IgD-negative memory B cell (primary cell): Measurements from ENCODE around the gene C9orf50. TPM values are rescaled to one million over a fixed set of nuclear protein-coding genes. Genes with fewer than 3 reads are reported as not detected.
"Not testable (repeated sequence)": the region's sequence is repeated elsewhere in the genome, so short reads cannot be mapped to it uniquely, and the experiment has no call there.

ENCODE experiments used
- H3K27ac Mint-ChIP-seq, 3 donors: one replicate each; pipeline ENCODE4 v1.8.0; 2020 to 2022; ENCODE audit warnings: mild to moderate bottlenecking in 3 of 3, mixed read lengths in 3 of 3, moderate library complexity in 1 of 3
- H3K27me3 Mint-ChIP-seq: one replicate; pipeline ENCODE4 v1.8.0; 2021; ENCODE audit warnings: mixed read lengths
- H3K36me3 Mint-ChIP-seq: one replicate; pipeline ENCODE4 v1.8.0; 2020; ENCODE audit warnings: mild to moderate bottlenecking, mixed read lengths
- H3K4me1 Mint-ChIP-seq, 3 donors: one replicate each; pipeline ENCODE4 v1.8.0; 2020 to 2022; ENCODE audit warnings: mixed read lengths in 3 of 3, mild to moderate bottlenecking in 1 of 3
- H3K4me3 Mint-ChIP-seq, 4 donors: one replicate each; pipeline ENCODE4 v1.8.0; 2020 to 2022; ENCODE audit warnings: mild to moderate bottlenecking in 4 of 4, mixed read lengths in 4 of 4, moderate library complexity in 3 of 4
- H3K9me3 Mint-ChIP-seq, 3 donors: one replicate each; pipeline ENCODE4 v1.8.0; 2020 to 2021; ENCODE audit warnings: mixed read lengths in 3 of 3, mild to moderate bottlenecking in 1 of 3
- polyA plus RNA-seq: library from polyadenylated mRNA; unstranded; fragments of 300-500 nt; fragmentation: Illumina TruSeq; gene quantifications from one replicate; pipeline ENCODE4 v1.2.3, GENCODE V29; 2021

The C9orf50 gene
- polyA plus RNA-seq, 1 donor from 2014 or later, result not detected

DNA sequence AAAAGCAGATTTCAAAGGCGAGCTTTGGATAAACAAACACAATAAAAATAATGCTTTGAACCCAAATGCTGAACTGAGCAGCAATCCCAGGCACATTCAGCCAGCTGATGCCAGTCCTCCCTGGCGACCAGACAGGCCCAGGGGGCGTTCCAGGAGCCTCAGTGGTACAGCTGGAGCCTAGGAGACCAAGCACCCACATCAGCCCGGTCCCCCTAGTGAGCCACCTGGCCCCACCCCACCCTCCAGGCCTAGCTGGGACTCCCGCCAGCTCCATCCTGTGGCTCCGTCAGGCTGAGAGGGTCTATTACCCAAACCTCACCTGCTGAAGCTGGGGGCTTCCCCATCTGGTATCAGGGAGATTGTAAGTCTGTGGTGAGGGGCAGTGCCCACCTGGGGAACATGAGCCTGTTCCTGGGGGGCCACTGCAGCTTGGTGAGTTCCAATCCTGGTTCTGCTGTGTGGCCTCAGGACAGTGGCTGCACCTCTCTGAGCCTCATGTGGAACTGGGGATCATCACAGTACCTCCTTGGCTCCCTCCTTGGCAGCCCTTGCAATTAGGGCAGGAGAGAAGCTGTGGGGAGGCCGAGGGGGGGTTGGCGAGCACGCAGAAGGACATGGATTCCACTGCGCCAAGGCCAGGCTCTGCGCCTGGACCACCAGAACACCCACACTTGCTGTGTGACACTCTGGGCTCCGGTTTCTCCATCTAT lies 16.7 kb downstream of the C9orf50 start:
- Mint-ChIP-seq H3K4me3 (no peak overlapping the region), H3K9me3 (no peaks in the 10 kb centered on the region), H3K27me3 (peaks cover 12% of the 10 kb centered on the region), H3K27ac (no peak overlapping the region), H3K36me3 (no peaks in the 10 kb centered on the region), H3K4me1 (peaks cover 3 to 8% (median 6%) of the 10 kb centered on the region in 3 donors)

DNA sequence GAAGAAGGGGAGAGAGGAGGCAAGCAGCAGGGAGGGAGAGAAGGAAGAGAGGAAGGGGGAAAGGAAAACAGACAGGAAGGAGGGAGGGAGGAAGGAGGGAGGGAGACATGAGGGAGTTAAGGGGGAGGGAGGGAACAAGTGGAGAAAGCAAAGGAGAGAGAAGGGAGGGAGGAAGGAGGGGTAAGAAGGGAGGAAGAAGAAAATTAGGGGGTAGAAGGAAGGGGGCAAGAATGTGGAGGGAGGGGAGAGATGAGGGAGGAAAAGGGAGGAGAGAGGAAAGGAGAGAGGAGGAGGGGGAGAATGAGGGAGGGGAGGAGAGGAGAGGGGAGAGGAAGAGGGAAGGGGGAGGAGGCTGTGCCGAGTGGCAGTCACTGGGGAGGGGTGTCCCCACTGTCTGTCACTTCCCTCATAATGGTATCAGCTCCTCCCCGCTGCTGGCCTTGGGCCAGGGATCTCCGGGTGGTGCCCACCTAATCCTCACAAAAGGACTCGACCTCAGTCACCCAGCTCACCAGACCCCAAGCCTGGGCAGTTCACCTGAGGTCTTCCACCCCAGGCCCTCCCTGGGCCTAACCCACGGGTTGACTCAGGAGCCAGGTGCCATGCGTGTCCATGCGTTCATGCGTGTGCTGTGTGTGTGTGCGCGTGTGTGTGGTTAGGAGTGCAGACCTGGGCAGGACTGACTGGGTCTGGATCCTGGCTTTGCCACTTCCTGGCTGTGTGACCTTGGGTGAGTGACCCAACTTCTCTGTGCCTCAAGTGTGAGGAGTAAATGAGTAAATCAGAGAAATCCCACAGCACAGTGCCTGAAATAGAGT lies 18.1 kb downstream of the C9orf50 start:
- peaks cover 25% of the 10 kb centered on the region for H3K27me3 Mint-ChIP-seq
- peak overlapping the region in 1 of 3 donors; percentile 45 for H3K27ac Mint-ChIP-seq
- H3K4me1 Mint-ChIP-seq, result peaks cover 3 to 13% (median 12%) of the 10 kb centered on the region in 3 donors
- no peaks in the 10 kb centered on the region for H3K36me3 Mint-ChIP-seq
- no peak overlapping the region for H3K4me3 Mint-ChIP-seq
- H3K9me3 Mint-ChIP-seq, result no peaks in the 10 kb centered on the region

DNA sequence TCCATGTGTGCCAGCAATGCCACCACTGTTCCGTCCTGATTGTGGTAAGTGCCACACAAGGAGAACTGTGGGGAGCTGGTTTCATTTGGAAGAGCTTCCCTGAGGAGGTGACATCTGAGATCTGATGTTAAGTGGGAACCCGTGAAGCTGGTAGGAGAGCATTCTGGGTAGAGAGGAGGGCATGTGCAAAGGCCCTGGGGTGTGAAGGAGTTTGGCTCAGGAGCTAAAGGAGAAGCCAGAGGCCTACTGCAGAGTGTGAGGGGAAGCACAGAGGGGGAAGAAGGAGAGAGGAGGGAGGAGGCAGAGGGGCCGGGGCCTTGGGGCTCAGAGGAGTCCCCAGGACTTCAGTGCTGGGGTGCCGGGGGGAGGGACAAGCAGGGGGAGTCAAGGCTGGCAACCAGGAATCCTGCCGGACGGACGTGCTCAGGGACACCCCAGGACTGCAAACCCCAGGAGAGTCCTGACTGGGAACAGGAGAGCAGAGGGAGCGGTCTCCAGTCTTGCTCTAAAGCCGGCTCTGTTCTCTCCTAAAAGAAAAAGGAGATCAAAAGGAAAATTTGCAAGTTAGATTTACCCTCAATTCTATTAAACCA lies 19.7 kb downstream of the C9orf50 start:
- Mint-ChIP-seq H3K27me3 (peaks cover 34% of the 10 kb centered on the region), H3K4me1 (peaks cover 0 to 9% (median 7%) of the 10 kb centered on the region in 3 donors), H3K4me3 (no peak overlapping the region), H3K27ac (no peak overlapping the region), H3K36me3 (no peaks in the 10 kb centered on the region), H3K9me3 (no peaks in the 10 kb centered on the region)

DNA sequence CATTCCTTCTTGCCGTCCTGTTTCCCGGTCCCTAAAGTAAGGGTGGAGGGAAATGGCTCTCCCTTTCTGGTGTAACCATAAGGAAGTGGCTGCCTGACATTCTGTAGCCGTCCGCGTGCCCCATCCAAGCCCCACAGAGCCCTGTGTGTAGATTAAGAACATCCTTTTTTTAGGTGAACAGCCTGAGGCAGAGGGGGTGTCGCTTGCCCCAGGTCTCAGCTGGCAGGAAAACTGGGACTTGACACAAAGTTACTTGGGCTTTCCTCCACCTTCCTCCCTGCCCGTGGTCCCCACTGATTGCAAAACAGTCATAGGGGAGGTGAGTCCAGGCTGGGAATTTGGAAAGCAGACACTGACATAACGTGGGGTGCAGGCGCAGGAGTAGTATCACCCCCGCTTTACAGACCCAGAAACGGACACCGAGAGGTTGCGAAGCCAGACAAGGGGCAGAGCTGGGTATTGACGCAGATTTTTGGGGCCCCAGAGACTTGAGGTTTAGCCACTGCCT lies 22.8 kb downstream of the C9orf50 start:
- Mint-ChIP-seq H3K4me1 (peaks cover 5 to 9% (median 8%) of the 10 kb centered on the region in 3 donors), H3K27ac (no peak overlapping the region), H3K27me3 (peaks cover 46% of the 10 kb centered on the region), H3K36me3 (peaks cover 3% of the 10 kb centered on the region), H3K9me3 (no peaks in the 10 kb centered on the region), H3K4me3 (peak overlapping the region in 2 of 4 donors; percentile 39 to 63)

DNA sequence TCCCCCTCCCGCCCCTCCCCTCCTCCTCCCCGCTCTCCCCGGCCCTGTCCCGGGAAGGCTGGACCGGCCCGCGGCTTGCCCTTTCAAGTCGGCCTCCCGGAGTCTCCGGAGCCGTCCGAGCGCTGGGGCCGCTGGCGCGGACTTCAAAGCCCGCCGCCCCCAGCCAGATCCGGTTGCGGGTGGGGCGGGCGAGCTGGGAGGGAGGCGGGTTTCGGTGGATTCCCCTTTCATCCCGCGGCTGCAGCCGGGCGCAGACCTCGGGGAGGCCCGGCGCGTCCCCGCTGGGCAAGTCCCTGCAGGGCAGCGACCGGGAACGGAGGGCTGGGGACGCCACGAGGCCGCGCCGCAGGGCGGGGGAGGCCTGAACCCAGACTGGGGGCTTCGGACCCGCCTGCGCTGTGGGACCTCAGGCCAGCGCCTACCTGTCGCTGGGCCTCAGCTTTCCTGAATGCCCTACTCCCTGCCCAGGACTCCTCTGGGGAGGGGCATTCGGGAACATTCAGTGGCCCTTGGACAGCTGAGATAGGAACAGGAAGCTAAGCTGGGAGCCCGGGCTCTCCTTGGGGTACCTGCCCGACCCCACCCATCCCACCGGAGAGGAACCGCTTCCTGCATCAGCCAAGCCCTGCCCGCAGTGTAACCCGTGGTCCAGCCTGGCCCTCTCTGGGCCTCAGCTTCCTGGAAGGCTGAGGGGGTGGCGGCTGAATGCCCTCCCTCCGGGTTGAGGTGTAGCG lies 23.4 kb downstream of the C9orf50 start:
- H3K27ac Mint-ChIP-seq, result no peak overlapping the region
- peak overlapping the region in 2 of 4 donors; percentile 39 to 63 for H3K4me3 Mint-ChIP-seq
- peaks cover 50% of the 10 kb centered on the region for H3K27me3 Mint-ChIP-seq

DNA sequence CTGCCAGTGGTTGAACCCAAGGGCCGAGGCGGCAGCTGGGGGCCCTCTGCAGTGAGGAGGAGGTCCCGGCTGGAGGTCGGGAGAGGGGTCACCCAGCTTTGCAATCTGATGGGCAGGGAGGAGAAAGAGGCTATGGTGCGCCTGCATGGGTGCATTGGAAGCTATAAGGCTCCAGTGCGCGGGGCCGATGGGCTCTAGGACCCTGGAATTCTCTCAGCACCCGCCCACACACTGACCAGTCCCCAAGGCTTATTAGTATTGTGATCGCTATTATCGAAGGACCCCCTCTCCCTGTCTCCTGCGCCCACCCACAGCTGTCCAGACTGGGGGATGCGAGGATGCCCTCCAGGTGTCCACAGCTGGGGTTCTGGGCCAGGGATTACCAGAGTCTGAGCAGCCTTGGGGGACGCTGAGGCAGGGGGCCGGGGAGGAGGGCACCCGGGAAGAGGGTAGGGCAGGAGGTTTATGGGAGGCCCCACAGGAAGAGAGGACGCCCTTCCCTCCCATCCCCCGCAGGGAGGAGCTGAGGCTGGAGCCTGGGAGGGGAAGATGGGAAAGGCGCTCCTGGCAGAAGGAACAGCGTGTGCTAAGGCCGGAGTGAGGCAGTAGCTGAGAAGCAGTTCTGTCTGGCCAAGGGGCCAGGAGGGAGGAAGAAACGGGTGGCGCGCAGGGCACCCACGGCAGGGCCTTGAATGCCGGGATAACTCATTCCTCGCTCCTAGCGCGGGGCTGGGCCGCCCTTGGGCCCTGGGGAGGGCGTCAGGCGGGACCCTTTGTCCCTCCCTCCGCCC lies 24.2 kb downstream of the C9orf50 start:
- Mint-ChIP-seq H3K4me1 (peaks cover 5 to 9% (median 8%) of the 10 kb centered on the region in 3 donors), H3K36me3 (peaks cover 3% of the 10 kb centered on the region), H3K27ac (no peak overlapping the region), H3K9me3 (no peaks in the 10 kb centered on the region), H3K4me3 (peak overlapping the region in 1 of 4 donors; percentile 58), H3K27me3 (peaks cover 50% of the 10 kb centered on the region)

More for the DNA sequence above, 23.4 kb downstream of the C9orf50 start:
- Mint-ChIP-seq H3K36me3 (peaks cover 3% of the 10 kb centered on the region), H3K4me1 (peaks cover 5 to 9% (median 8%) of the 10 kb centered on the region in 3 donors), H3K9me3 (no peaks in the 10 kb centered on the region)

DNA sequence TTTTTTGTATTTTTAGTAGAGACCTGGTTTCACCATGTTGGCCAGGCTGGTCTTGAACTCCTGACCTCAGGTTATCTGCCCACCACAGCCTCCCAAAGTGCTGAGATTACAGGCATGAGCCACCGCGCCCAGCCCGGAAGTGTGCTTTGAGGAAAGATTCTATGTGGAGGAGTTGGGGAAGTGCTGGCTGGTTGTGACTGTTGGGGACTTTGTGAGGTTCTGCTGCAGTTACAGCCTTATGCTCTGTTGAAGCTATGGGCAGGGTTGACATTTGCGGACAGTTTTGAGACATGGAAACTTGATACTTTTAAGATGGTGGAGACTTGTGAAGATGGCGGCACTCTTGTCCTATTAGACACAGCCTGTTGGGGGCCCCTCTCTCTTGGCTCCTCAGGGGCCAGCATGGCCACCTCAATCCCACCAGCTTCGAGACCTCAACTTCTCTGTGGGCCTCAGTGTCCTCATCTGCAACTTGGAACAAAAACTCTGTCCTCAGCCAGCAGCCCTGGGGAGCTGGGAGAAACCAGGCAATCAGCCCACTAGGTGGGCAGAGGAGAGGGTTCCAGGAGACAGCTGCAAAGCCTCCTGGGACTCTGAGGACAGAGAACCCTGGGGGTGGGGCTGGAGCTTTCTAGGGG lies 24.9 kb downstream of the C9orf50 start:
- Mint-ChIP-seq H3K36me3 (peaks cover 3% of the 10 kb centered on the region), H3K4me3 (peak overlapping the region in 1 of 4 donors; percentile 58), H3K4me1 (peaks cover 5 to 9% (median 8%) of the 10 kb centered on the region in 3 donors), H3K27me3 (peaks cover 52% of the 10 kb centered on the region), H3K9me3 (no peaks in the 10 kb centered on the region), H3K27ac (no peak overlapping the region)

DNA sequence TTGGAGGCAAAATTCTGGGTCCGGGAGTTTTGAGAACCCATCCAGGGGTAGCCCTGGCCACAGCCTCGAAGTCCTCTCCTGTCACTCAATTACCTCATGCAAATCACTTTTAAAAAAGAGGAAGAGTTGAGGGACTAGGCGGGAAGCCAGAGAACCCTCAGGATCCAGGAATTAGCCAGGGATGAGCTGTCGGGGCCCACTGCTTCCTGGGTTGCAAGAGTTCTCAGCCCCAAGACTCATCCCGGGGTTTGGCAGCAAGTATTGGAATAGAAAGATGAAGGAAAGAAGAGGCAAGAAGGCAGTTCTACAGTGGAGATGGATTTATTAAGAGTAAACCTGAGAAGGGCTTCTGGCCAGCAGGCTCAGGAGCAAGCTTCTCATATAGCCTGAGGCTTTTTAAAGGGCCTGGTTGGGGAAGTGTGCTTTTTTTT lies 25.6 kb downstream of the C9orf50 start:
- H3K36me3 Mint-ChIP-seq, result peaks cover 3% of the 10 kb centered on the region
- no peak overlapping the region for H3K27ac Mint-ChIP-seq
- H3K4me1 Mint-ChIP-seq, result peaks cover 5 to 9% (median 8%) of the 10 kb centered on the region in 3 donors
- H3K27me3 Mint-ChIP-seq, result peaks cover 50% of the 10 kb centered on the region
- no peaks in the 10 kb centered on the region for H3K9me3 Mint-ChIP-seq
- H3K4me3 Mint-ChIP-seq, result no peak overlapping the region

DNA sequence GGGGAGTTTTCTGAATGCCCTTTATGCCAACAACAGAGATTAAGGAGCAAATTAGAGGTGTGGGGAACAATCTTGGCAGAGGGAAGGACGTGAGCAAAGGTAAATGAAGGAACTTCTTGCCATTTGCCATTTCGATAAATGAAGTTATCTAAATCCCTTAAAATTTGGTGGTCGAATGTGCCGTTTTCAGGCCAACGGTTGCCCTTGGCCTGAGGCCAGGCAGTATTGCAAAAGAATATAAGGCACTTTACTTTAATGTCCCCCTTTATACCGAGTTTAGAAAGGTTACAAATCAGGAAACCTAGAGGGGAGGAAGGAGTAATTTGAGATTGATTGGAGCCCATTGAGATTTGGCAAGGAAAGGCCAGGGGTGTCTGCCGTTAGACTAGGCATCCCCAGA lies 26.3 kb downstream of the C9orf50 start:
- Mint-ChIP-seq H3K27ac (no peak overlapping the region), H3K36me3 (peaks cover 3% of the 10 kb centered on the region), H3K4me3 (no peak overlapping the region), H3K4me1 (peaks cover 5 to 9% (median 8%) of the 10 kb centered on the region in 3 donors), H3K9me3 (no peaks in the 10 kb centered on the region), H3K27me3 (peaks cover 46% of the 10 kb centered on the region)

DNA sequence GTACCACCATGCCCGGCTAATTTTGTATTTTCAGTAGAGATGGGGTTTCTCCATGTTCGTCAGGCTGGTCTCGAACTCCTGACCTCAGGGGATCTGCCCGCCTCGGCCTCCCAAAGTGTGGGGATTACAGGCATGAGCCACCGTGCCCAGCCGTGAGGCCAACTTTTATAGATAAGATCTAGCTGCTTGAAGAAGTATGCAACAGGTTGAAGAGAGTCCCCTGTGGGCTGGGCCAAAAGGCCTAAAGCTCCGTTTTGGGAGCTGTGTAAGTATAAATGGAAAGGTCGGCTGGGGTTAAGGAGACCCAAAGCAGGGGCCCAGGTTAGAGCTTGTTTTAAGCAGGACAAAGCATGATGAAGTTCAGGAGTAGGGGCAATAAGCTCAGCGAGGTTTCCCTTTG lies 28.1 kb downstream of the C9orf50 start:
- H3K4me3 Mint-ChIP-seq, H3K4me1 Mint-ChIP-seq, H3K27ac Mint-ChIP-seq, H3K9me3 Mint-ChIP-seq, H3K36me3 Mint-ChIP-seq: not testable (repeated sequence)
- H3K27me3 Mint-ChIP-seq, result peaks cover 33% of the 10 kb centered on the region

DNA sequence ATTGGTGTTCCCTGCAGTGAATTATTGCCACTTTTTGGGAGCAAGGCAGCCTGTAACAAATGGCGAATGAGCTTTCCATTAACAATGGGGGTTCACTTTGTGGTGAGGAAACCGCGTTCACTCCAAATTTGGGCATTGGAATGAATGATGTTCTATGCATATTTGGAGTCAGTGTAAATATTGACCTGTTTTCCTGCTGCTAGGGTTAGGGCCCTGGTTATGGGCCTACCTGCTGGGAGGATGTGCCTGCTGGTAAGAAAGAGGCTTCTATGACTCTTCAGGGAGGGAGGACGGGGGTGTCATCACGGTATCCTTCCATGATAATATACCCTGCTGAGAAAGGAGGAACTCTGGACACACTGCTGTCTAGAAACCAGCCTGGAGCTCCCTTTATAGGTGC lies 29.0 kb downstream of the C9orf50 start:
- Mint-ChIP-seq H3K27me3 (peaks cover 32% of the 10 kb centered on the region), H3K27ac (no peak overlapping the region)

DNA sequence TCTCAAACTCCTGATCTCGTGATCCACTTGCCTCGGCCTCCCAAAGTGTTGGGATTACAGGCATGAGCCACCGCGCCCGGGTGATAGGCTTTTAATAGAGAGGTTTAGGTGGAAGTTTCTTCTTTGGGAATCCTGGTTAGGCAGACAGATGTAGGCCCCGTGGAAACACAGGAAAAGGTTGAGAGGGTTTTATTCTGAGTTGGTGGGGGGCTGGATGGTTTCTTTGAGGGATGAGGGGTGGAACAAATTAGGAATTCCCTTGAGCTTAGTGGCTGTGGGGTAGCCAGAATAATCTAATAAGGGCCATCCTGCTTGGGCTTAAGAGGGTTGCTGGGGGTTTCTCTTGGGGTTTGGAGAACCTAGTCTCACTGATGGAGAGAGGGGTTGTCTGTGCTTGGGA lies 30.4 kb downstream of the C9orf50 start:
- H3K27me3 Mint-ChIP-seq, result peaks cover 24% of the 10 kb centered on the region
- peak overlapping the region in 1 of 3 donors; percentile 54 for H3K27ac Mint-ChIP-seq
- H3K4me3 Mint-ChIP-seq, result no peak overlapping the region
- peaks cover 1 to 3% (median 2%) of the 10 kb centered on the region in 3 donors for H3K4me1 Mint-ChIP-seq
- peaks cover 0 to 1% (median 0%) of the 10 kb centered on the region in 3 donors for H3K9me3 Mint-ChIP-seq
- H3K36me3 Mint-ChIP-seq, result peaks cover 3% of the 10 kb centered on the region

More for the DNA sequence above, 29.0 kb downstream of the C9orf50 start:
- peaks cover 1 to 8% (median 2%) of the 10 kb centered on the region in 3 donors for H3K4me1 Mint-ChIP-seq
- H3K9me3 Mint-ChIP-seq, result peaks cover 0 to 1% (median 0%) of the 10 kb centered on the region in 3 donors
- no peak overlapping the region for H3K4me3 Mint-ChIP-seq
- H3K36me3 Mint-ChIP-seq, result peaks cover 3% of the 10 kb centered on the region

DNA sequence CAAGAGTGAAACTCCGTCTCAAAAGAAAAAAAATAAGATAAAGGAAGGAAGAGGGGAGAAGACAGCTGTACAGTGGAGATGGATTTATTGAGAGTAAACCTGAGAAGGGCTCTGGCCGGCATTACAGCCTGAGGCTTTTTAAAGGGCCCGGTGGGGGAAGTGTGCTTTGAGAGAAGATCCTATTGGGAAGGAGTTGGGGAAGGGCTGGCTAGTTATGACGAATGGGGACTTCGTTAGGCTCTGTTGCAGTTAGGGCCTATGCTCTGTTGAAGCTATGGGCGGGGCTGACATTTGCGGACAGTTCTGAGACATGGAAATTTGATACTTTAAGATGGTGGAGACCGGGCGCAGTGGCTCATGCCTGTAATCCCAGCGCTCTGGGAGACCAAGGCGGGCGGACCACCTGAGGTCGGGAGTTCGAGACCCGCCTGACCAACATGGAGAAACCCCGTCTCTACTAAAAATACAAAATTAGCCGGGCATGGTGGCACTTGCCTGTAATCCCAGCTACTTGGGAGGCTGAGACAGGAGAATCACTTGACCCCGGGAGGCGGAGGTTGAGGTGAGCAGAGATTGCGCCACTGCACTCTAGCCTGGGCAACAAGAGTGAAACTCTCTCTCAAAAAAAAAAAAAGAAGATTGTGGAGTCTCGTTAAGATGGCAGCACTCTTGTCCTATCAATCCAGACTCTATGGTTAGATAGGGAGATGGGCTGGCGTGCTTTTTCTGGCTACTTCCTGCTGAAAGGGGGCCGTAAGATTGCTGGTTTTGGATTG lies 33.2 kb downstream of the C9orf50 start:
- Mint-ChIP-seq H3K27me3 (peaks cover 15% of the 10 kb centered on the region), H3K4me1 (peaks cover 4 to 6% (median 6%) of the 10 kb centered on the region in 3 donors), H3K36me3 (no peaks in the 10 kb centered on the region), H3K27ac (no peak overlapping the region), H3K4me3 (no peak overlapping the region), H3K9me3 (peaks cover 0 to 1% (median 0%) of the 10 kb centered on the region in 3 donors)
